H1 (cell line): ENCODE measurements around the gene CPPED1. TPM values are rescaled to one million over a fixed set of nuclear protein-coding genes. Genes with fewer than 3 reads are reported as not detected.

ENCODE experiments used
- GABPA ChIP-seq: IDR thresholded peaks from 2 replicates; pipeline ENCODE4 v1.6.1; 2011; ENCODE audit warnings: mild to moderate bottlenecking, low read length, moderate library complexity, borderline replicate concordance; ENCODE audit not compliant: insufficient read depth
- JUND ChIP-seq: IDR thresholded peaks from 2 replicates; pipeline ENCODE4 v1.6.1; 2011; ENCODE audit warnings: mild to moderate bottlenecking, improper control_type of control experiment, low read length
- SUZ12 ChIP-seq: fragments of 200-600 bp; sonication (generic); IDR thresholded peaks from 2 replicates; pipeline ENCODE4 v1.6.1; 2012; ENCODE audit warnings: mild to moderate bottlenecking, inconsistent platforms, low read length, moderate library complexity, mixed read lengths
- polyA plus RNA-seq, 7 experiments: library from polyadenylated mRNA; depleted of rRNA in 3 of 7; stranded (reverse) in 5 of 7; unstranded in 2 of 7; fragments of >200 nt in 5 of 7; fragments of 200-250 nt in 2 of 7; gene quantifications; 1 replicate in 5 of 7; 2 replicates in 1 of 7; 4 replicates in 1 of 7; pipeline versions ENCODE4 v1.2.1 to v1.2.3, GENCODE V29; 2011 to 2013; ENCODE audit warnings: missing spikeins in 2 of 7, mixed read lengths in 2 of 7
- total RNA-seq: library from RNA; stranded (reverse); fragmentation: NEBNext Ultra II Directional; extraction: Animal tissue kit (Norgen Biotek cat#: 25700); gene quantifications from 2 replicates; pipeline ENCODE4 v1.2.1, GENCODE V29; 2021

CPPED1 gene
- total and polyA plus RNA-seq, 2 of the 8 experiments (the other 6 are each of a cell fraction or from before 2014, with no cell fraction given) = 3.5 to 11.2 TPM

- TF ChIP-seq SUZ12 (no peak), JUND (no peak), GABPA (no peak)
These were observed 104.5 kb downstream of the CPPED1 start (continued) for GRCh38 chr16:12699161-12699560.
